GM08714 (cell line): ENCODE measurements around the gene MICAL2.

Experiments used
- H3K4me3 ChIP-seq: fragments of 200-500 bp; sonication (Bioruptor generic); 2 replicates; pipeline ENCODE4 v1.5.1; 2014; ENCODE audit warnings: mild to moderate bottlenecking, low read length, inconsistent platforms
- ZNF274 ChIP-seq: IDR thresholded peaks from 2 replicates; pipeline ENCODE4 v1.6.1; 2012; ENCODE audit warnings: mild to moderate bottlenecking, low read depth, low read length

MICAL2 gene

GRCh38 chr11:12240677-12241076, 130.3 kb downstream of the MICAL2 start:
- TF ChIP-seq ZNF274, result no peak
- no peak overlapping the region for H3K4me3 ChIP-seq

- H3K4me3 ChIP-seq, result no peak overlapping the region
- TF ChIP-seq ZNF274, result no peak
Observed at GRCh38 chr11:12241401-12241800, 131.0 kb downstream of the MICAL2 start.

- no peak overlapping the region for H3K4me3 ChIP-seq
- TF ChIP-seq ZNF274, result no peak
Observed at GRCh38 chr11:12241971-12242672, 131.7 kb downstream of the MICAL2 start.

GRCh38 chr11:12242966-12243365, 132.6 kb downstream of the MICAL2 start:
- H3K4me3 ChIP-seq, result no peak overlapping the region
- TF ChIP-seq ZNF274, result no peak

GRCh38 chr11:12243486-12243885, 133.1 kb downstream of the MICAL2 start:
- H3K4me3 ChIP-seq, result no peak overlapping the region
- TF ChIP-seq ZNF274, result no peak

GRCh38 chr11:12243911-12244550, 133.6 kb downstream of the MICAL2 start:
- TF ChIP-seq ZNF274, result no peak

GRCh38 chr11:12245091-12245490, 134.7 kb downstream of the MICAL2 start:
- no peak overlapping the region for H3K4me3 ChIP-seq
- no peak for TF ChIP-seq ZNF274

More at GRCh38 chr11:12243911-12244550, 133.6 kb downstream of the MICAL2 start:
- no peak overlapping the region for H3K4me3 ChIP-seq

- no peak overlapping the region for H3K4me3 ChIP-seq
- no peak for TF ChIP-seq ZNF274
Observed at GRCh38 chr11:12245549-12246016, 135.2 kb downstream of the MICAL2 start.

GRCh38 chr11:12246147-12246546, 135.8 kb downstream of the MICAL2 start:
- no peak overlapping the region for H3K4me3 ChIP-seq
- no peak for TF ChIP-seq ZNF274

GRCh38 chr11:12246989-12247388, 136.6 kb downstream of the MICAL2 start:
- no peak overlapping the region for H3K4me3 ChIP-seq
- TF ChIP-seq ZNF274, result no peak

- H3K4me3 ChIP-seq, result no peak overlapping the region
- no peak for TF ChIP-seq ZNF274
Observed at GRCh38 chr11:12247543-12248254, 137.3 kb downstream of the MICAL2 start.

- no peak overlapping the region for H3K4me3 ChIP-seq
- TF ChIP-seq ZNF274, result no peak
Observed at GRCh38 chr11:12248330-12248729, 137.9 kb downstream of the MICAL2 start.

GRCh38 chr11:12249590-12250260, 139.3 kb downstream of the MICAL2 start:
- TF ChIP-seq ZNF274, result no peak
- H3K4me3 ChIP-seq, result no peak overlapping the region
